Measurements from ENCODE around the gene ZFAND4.
A peak's percentile ranks its signal among the peaks of the same experiment; 100 is the strongest.
"Not testable (repeated sequence)": the region's sequence is repeated elsewhere in the genome, so short reads cannot be mapped to it uniquely, and the experiment has no call there.

The ZFAND4 gene

GRCh38 chr10:45672181-45673073 is at the start of gene ZFAND4:
ZFAND4 (minus strand) TSS chr10:45672772; CDS start chr10:45663725, 9,047 bp downstream.
- peak; percentile 94 for DNase-seq

DNA sequence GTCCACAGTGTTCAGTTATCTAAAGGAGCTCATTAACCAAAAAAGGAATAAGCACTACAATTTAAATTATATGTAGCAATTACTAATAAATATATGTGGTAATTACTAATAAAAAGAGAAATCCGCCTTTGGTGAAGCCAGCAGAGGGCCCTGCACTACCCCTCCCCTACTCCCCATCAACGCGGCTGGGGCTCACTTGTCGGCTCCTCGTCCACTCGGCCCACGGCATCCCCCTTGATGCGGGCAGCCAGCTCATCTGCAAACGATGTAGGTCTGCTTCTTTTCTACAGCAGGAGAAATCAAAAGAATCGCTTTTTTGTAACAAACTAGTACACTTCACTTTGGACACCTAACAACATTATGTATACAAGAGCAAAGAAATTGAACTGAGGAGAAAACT is 48.9 kb upstream of the ZFAND4 start:
- DNase-seq = not testable (repeated sequence)

DNA sequence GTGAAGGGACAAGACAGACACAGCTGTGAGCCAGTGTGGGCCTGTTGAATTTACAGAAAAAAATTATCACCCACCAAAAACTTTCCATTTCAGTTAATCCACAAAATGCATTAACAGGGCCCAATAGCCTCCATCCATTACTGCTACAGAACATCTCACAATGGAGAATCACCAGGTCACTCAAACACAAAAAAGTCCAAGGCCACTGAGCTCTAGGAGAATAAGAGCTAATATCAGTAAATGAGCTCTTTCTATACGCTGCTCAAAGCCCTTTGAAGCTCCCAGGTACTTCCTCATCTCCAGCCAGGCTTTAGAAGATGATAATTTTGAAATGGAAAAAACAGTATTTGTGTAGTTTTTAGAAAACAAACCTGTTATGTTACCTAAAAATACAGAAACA is 45.1 kb upstream of the ZFAND4 start:
- DNase-seq = not testable (repeated sequence)

DNA sequence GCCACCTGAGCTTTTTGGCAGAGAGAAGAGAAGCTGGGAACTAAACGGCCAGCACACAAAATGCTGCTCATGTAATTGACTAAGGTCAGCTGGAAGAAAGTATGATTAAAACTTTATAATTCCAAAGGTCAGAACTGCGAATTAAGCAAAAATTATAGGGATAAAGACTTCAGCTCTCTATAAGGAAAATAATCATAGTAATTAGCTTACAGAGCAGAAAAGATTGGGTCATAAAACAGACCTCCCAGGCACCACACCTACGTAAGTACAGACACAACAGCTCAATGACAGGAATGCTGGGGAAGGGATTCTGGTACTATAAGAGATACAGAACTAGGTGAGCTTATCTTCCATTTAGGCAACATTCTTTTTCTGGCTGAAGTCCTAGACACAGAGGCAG is 44.5 kb upstream of the ZFAND4 start:
- DNase-seq = not testable (repeated sequence)

GRCh38 chr10:45711223-45711622 is 38.7 kb upstream of the ZFAND4 start:
- not testable (repeated sequence) for DNase-seq

DNA sequence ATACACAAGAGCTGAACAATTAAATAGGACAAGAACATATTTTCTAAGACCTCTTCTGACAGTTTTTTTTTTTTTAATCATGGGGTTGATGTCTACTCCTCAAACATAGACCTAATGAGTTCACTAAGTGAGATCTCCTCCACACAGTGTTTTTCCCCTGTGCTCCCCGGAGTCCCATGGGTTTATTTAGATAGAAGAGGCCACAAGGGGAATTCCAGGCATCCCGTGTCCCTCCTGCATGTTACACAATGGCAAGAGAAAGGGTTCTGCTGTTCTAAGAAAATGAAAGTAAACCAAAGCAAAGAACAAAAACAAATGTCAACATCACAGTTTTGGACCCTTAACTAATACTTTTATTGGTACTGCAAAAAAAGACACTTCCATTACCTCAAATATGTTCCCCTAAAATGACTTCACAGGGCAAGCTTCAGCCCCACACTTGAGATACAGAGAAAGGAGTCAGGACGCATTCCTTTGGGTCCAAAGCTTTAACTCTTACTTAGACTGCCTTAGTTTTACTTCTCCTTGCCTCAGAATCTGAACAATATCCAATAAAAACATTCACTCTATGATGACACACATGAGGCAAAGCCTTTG is 37.7 kb upstream of the ZFAND4 start:
- DNase-seq = not testable (repeated sequence)

GRCh38 chr10:45678467-45678866 is 5.9 kb upstream of the ZFAND4 start:
- DNase-seq = not testable (repeated sequence)

DNA sequence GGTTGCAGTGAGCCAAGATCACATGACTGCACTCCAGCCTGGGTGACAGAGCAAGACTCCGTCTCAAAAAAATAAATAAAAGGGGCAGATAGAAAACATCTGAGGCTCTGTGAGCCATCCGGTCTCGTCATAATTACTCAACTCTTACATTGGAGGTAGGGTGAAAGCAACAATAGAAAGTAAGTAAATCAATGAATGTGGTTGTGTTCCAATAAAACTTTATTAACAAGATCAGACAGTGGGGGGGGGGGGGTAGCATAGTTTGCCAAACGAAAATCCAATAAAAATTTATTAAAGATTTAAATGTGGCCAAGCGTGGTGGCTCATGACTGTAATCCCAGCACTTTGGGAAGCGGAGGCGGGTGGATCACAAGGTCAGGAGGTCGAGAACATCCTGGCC is 2.8 kb upstream of the ZFAND4 start:
- no peak for DNase-seq

DNA sequence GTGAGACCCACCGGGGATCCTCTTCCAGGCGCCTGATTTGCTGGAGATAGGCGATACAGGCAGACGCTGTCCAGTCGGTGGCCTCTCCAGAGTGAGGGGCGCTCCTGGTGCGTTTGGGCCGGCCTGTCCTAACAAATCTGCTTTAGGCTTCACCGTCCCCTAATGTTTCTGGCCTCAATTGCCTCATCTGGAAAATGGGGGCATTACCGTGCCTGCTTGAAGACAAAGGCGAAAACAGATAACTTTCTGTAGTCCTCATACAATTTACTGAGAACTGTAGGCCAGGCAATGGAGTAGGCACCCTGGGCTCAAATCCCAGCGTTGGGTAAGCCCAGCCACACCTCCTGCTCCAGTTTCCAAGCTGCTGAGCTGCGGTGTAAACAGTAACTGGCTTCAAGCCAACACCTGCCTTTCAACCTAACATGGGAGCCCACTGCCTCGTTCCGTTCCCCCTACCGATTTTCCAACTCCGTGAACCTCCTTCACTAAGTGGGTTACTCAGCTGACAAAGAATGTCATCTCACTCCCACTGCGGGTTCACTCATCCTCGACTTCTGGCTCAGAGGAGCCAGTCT is 589 bp upstream of the ZFAND4 start:
- no peak for DNase-seq

GRCh38 chr10:45671300-45671699 is 1.3 kb downstream of the ZFAND4 start:
- not testable (repeated sequence) for DNase-seq

DNA sequence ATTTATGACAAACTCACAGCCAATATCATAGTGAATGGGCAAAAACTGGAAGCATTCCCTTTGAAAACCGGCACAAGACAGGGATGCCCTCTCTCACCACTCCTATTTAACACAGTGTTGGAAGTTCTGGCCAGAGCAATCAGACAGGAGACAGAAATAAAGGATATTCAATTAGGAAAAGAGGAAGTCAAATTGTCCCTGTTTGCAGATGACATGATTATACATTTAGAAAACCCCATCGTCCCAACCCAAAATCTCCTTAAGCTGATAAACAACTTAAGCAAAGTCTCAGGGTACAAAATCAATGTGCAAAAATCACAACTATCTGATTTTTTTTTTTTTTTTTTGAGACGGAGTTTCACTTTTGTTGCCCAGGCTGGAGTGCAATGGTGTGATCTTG is 2.7 kb downstream of the ZFAND4 start:
- not testable (repeated sequence) for DNase-seq

DNA sequence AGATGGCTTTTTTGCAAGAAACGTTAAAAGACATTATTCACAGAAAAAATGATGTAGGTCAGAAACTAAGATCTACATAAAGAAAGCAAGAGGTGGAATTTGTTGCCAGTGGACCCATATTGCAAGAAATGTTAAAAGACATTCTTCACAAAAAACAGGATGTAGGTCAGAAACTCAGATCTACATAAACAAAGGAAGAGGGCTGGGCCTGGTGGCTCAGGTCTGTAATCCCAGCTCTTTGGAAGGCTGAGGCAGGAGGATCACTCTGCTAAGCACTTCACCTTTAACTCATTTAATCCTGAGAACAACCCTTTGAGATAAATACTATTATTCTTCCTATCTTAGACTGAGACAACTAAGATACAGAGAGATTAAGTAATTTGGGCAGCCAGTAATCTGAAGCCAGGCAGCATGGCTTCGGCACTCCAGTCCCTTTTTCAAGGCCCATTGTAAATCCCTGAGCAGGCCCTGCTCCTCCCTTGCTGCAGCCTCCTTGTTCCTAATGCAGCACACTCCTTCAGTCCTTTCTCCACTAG is 11.6 kb downstream of the ZFAND4 start:
- no peak for DNase-seq

DNA sequence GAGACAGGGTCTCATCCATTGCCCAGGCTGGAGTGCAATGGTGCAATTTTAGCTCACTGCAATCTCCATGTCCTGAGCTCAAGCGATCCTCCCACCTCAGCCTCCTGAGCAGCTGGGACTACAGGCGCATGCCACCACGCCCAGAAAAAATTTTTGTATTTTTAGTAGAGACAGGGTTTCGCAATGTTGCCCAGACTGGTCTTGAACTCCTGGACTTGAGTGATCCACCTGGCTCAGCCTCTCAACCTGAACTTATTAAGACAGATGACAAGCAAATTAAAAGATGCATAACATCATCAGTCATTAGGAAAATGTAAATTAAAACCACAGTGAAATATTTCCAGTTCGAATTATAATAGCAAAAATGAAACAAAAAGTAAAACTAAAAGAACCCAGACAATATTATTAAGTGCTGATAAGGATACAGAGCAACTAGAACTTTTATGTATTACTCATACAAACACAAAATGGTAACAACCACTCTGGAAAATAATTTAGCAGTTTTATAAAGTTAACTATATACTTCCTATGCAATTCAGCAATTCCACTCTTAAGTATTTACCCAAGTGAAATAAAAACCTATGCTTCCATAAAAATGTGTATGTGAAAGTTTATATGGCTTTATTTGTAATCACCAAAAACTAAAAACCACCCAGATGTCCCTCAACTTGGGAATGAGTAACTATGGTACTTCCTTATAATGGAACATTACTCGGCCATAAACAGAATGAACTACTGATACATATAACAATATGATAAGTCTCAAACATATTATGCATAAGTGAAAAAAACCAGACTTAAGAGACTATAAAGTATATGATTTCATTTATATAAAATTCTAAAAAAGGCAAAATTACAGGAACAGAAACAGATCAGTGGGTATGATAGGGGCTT is 15.3 kb downstream of the ZFAND4 start:
- DNase-seq = no peak

- DNase-seq = no peak
These were observed 17.4 kb downstream of the ZFAND4 start for GRCh38 chr10:45655219-45655618.

DNA sequence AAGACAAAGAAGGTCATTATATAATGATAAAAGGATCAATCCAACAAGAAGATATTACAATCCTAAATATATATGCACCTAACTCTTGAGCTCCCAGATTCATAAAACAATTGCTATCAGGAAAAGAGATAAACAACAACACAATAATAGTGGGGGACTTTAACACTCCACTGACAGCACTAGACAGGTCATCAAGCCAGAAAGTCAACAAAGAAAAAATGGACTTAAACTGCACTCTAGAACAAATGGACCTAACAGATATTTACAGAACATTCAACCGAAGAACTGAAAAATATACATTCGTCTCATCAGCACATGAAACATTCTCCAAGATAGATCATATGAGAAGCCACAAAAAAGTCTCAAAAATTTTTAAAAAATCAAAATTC is 17.8 kb downstream of the ZFAND4 start:
- DNase-seq = not testable (repeated sequence)

DNA sequence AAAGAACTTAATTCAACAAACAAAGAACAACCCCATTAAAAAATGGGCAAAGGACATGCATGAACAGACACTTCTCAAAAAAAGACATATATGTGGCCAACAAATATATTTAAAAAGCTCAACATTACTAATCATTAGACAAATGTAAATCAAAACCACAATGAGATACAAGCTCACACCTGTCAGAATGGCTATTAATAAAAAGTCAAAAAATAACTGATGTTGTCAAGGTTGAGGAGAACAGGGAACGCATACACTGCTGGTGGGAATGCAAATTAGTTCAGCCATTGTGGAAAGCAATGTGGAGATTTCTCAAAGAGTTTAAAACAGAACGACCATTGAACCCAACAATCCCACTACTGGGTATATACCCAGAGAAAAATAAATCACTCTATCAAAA is 19.1 kb downstream of the ZFAND4 start:
- DNase-seq = no peak

DNA sequence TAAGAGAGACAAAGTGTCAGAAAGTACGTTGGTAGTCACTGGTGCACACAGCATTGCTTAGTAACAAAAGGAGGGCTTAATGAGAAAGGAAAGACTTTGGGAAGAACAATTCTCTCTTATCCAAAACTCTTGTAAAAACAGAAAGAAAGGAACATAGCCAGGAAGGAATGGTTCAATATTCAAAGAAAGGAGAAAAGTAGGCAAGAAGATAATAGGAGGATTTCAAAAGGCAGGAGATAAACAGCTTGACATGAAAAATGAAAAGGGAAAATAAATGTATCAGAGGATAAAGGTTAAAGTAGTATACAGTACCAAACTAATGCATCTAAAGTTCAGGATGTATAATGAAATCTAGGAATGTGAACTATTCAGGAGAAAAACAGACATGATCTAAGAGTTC is 20.1 kb downstream of the ZFAND4 start:
- DNase-seq = no peak

GRCh38 chr10:45649296-45649695 is 23.3 kb downstream of the ZFAND4 start:
- no peak for DNase-seq

- DNase-seq = no peak
These were observed 25.5 kb downstream of the ZFAND4 start for GRCh38 chr10:45647118-45647517.

DNA sequence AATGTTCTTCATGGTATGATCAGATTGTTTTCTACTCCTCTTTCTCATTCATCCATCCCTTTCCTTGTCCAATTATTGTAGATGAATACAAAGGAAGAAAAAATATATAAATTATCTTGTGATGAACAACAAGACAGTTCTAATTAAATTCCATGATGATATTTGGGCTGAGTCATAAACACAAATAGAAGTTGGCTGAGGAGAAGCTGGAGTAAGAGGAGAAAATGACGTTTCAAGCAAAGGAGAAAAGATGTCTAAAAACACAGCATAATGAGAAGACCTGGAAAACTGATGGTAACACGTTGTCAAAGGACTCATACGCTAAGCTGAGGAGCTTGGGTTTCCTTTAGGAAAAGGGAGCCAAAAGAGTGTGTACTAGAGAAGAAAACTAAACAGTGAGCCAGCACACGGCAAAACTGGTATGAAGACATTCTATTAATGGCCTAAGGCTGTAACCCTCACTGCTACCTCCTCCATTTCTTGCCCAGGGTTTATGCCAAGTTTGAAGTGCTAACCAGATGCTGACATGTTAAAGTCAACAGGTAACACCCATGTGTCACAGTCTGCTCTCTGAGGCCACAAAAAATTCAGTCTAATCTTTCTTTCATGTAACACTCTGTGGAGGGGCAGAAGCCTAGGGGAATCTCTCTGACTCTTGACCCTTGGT is 26.1 kb downstream of the ZFAND4 start:
- no peak for DNase-seq

DNA sequence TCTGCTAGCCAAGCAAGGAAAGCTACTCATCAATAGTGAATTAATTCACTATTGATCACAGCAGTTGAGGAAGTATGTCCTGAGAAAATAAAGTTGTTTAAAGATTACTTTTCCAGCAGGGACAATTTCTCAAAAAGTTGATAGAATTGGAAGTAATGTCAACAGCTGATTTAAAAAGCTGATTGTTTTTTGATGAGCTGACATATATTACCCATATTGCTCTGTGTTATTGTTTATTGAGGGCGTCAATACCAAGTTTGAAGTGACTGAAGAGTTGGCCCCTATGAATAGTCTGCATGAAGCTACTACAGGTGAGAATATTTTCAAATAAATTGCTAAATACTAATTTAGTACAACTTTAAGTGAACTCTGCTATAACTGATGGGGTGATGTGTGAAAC is 28.0 kb downstream of the ZFAND4 start:
- no peak for DNase-seq

GRCh38 chr10:45640941-45641340 is 31.6 kb downstream of the ZFAND4 start:
- no peak for DNase-seq

All from activated gamma-delta T cell treated with Interleukin-2 at 50 U/mL for 16 hours (primary cell).